IMR-90 (cell line): Measurements from ENCODE around the gene ZAP70. TPM values are rescaled to one million over a fixed set of nuclear protein-coding genes. Genes with fewer than 3 reads are reported as not detected.

Source experiments
- ATAC-seq: fragments of 200-7000 bp; cut with Tn5 transposase; 2 replicates; pipeline ENCODE4 v1.9.1; 2020; ENCODE audit warnings: low read depth, mild to moderate bottlenecking, moderate library complexity
- BruUV-seq: library from RNA; stranded (reverse); fragments of 400-500 nt; replicated peaks from 2 replicates; lab custom pipeline; 2021; lab: Mats Ljungman, UMichigan
- CTCF ChIA-PET: fragments of 300-600 bp; formaldehyde crosslinking; extraction: SDS; loops from one replicate; lab custom pipeline; 2021; ENCODE audit warnings: antibody characterized with exemption; lab: Yijun Ruan, JAX
- POLR2A ChIA-PET: fragments of 300-600 bp; sonication (Branson Sonifier 250); formaldehyde crosslinking; loops from one replicate; lab custom pipeline; 2022; ENCODE audit warnings: antibody characterized with exemption; ENCODE audit not compliant: unreplicated experiment; lab: Charles Lee
- DNase-seq: peaks from one replicate; pipeline ENCODE4 v3.0.0; 2013
- H2AFZ ChIP-seq: replicated peaks from 2 replicates; pipeline ENCODE3; 2013; ENCODE audit warnings: low read length, mild to moderate bottlenecking; ENCODE audit not compliant: poor library complexity
- H2AK5ac ChIP-seq: 2 replicates; pipeline ENCODE4 v1.6.1; 2013; ENCODE audit warnings: low read depth, low read length, inconsistent platforms
- H2AK9ac ChIP-seq: replicated peaks from 2 replicates; pipeline ENCODE3; 2013; ENCODE audit warnings: mild to moderate bottlenecking, low read depth, low read length, moderate library complexity; ENCODE audit not compliant: poor library complexity
- H2BK120ac ChIP-seq: 2 replicates; pipeline ENCODE4 v1.6.1; 2013; ENCODE audit warnings: low read depth, low read length, inconsistent platforms
- H2BK15ac ChIP-seq: 3 replicates; pipeline ENCODE4 v1.6.1; 2013; ENCODE audit warnings: low read depth, low read length, inconsistent platforms
- H2BK20ac ChIP-seq: 2 replicates; pipeline ENCODE4 v1.6.1; 2013; ENCODE audit warnings: low read depth, mild to moderate bottlenecking, inconsistent platforms, low read length, moderate library complexity
- H2BK5ac ChIP-seq: 2 replicates; pipeline ENCODE4 v1.6.1; 2013; ENCODE audit warnings: mild to moderate bottlenecking, low read depth, low read length, inconsistent platforms; ENCODE audit not compliant: poor library complexity, severe bottlenecking
- H3K14ac ChIP-seq: replicated peaks from 2 replicates; pipeline ENCODE4 v1.6.1; 2013; ENCODE audit warnings: low read depth, low read length, inconsistent platforms
- H3K18ac ChIP-seq: 2 replicates; pipeline ENCODE4 v1.6.1; 2013; ENCODE audit warnings: low read depth, low read length, control low read depth
- H3K23ac ChIP-seq: 2 replicates; pipeline ENCODE4 v1.6.1; 2013; ENCODE audit warnings: low read depth, low read length, inconsistent platforms
- H3K27ac ChIP-seq: 2 replicates; pipeline ENCODE4 v1.5.1; 2013; ENCODE audit warnings: mild to moderate bottlenecking, control low read depth, low read length; ENCODE audit not compliant: insufficient read depth
- H3K27me3 ChIP-seq: 2 replicates; pipeline ENCODE4 v1.6.1; 2013; ENCODE audit warnings: low read length; ENCODE audit not compliant: control insufficient read depth, insufficient read depth
- H3K36me3 ChIP-seq: 2 replicates; pipeline ENCODE4 v1.6.1; 2013; ENCODE audit warnings: low read length, mixed read lengths; ENCODE audit not compliant: control insufficient read depth, insufficient read depth
- H3K4ac ChIP-seq: 2 replicates; pipeline ENCODE4 v1.6.1; 2013; ENCODE audit warnings: low read depth, low read length, inconsistent platforms
- H3K4me1 ChIP-seq: 2 replicates; pipeline ENCODE4 v1.6.1; 2013; ENCODE audit warnings: low read length, mixed read lengths; ENCODE audit not compliant: control insufficient read depth, insufficient read depth
- H3K4me2 ChIP-seq: 2 replicates; pipeline ENCODE4 v1.6.1; 2013; ENCODE audit warnings: low read depth, mild to moderate bottlenecking, control low read depth, low read length, moderate library complexity
- H3K4me3 ChIP-seq: 2 replicates; pipeline ENCODE4 v1.5.1; 2013; ENCODE audit warnings: low read depth, mild to moderate bottlenecking, control low read depth, low read length, moderate library complexity; ENCODE audit not compliant: insufficient read depth
- H3K56ac ChIP-seq: 2 replicates; pipeline ENCODE4 v1.6.1; 2013; ENCODE audit warnings: low read length, inconsistent platforms; ENCODE audit not compliant: insufficient read depth; ENCODE audit errors: extremely low read depth
- H3K79me1 ChIP-seq, 2 experiments: 2 replicates each; pipeline ENCODE4 v1.6.1; 2013; ENCODE audit warnings: low read length in 2 of 2, inconsistent platforms in 1 of 2, low read depth in 1 of 2
- H3K9ac ChIP-seq: 2 replicates; pipeline ENCODE4 v1.6.1; 2013; ENCODE audit warnings: low read depth, low read length, control low read depth
- H3K9me1 ChIP-seq: 2 replicates; pipeline ENCODE4 v1.6.1; 2013; ENCODE audit warnings: low read length, inconsistent platforms; ENCODE audit not compliant: insufficient read depth
- H3K9me3 ChIP-seq: 2 replicates; pipeline ENCODE4 v1.6.1; 2013; ENCODE audit warnings: low read length; ENCODE audit not compliant: control insufficient read depth, insufficient read depth
- H4K20me1 ChIP-seq: 2 replicates; pipeline ENCODE4 v1.6.1; 2013; ENCODE audit warnings: low read length, inconsistent platforms; ENCODE audit not compliant: insufficient read depth
- H4K5ac ChIP-seq: 2 replicates; pipeline ENCODE4 v1.6.1; 2013; ENCODE audit warnings: mild to moderate bottlenecking, low read depth, low read length, control low read depth
- H4K8ac ChIP-seq, 2 experiments: 2 replicates each; pipeline ENCODE4 v1.6.1; 2013; ENCODE audit warnings: low read depth in 2 of 2, low read length in 2 of 2, control low read depth in 1 of 2, inconsistent platforms in 1 of 2
- H4K91ac ChIP-seq: 2 replicates; pipeline ENCODE4 v1.6.1; 2013; ENCODE audit warnings: low read depth, low read length, inconsistent platforms; ENCODE audit not compliant: insufficient read depth
- CHD1 ChIP-seq: IDR thresholded peaks from 2 replicates; pipeline ENCODE4 v1.6.1; 2012; ENCODE audit warnings: low read depth, low read length, improper control_type of control experiment
- MAFK ChIP-seq: IDR thresholded peaks from 2 replicates; pipeline ENCODE4 v1.6.1; 2012; ENCODE audit warnings: low read depth, low read length, improper control_type of control experiment
- WGBS, 2 experiments: methylation state at CpG; one replicate each; pipeline versions ENCODE4 v1.1.5 to v1.1.7; 2013; ENCODE audit warnings: missing lambda C conversion rate in 2 of 2; ENCODE audit not compliant: insufficient read length in 1 of 2; ENCODE audit errors: extremely low coverage in 2 of 2; 5-methylcytosine and 5-hydroxymethylcytosine counted together
- dilution Hi-C: fragments of 300-500 bp; cut with HindIII; formaldehyde crosslinking; loops from one replicate; pipeline ENCODE4 v1.14.3; 2018; ENCODE audit warnings: low sequenced_read_pairs; ENCODE audit not compliant: unreplicated experiment
- in situ Hi-C: fragments of 300-500 bp; cut with MboI; formaldehyde crosslinking; loops from 3 replicates; pipeline ENCODE4 v1.14.3; 2019; ENCODE audit warnings: low sequenced_read_pairs, inconsistent platforms, mixed read lengths
- intact Hi-C: fragments of 100-400 bp; cut with micrococcal nuclease; formaldehyde crosslinking; loops from 2 replicates; pipeline ENCODE4 v1.10.0; 2022
- polyA plus RNA-seq, 3 experiments: library from polyadenylated mRNA; depleted of rRNA; stranded (reverse); fragments of >200 nt; gene quantifications; 2 replicates each; pipeline ENCODE4 v1.2.3, GENCODE V29; 2012; ENCODE audit warnings: low replicate concordance in 1 of 3
- total RNA-seq: library from RNA; depleted of rRNA; stranded (reverse); fragments of >200 nt; gene quantifications from 2 replicates; pipeline ENCODE4 v1.2.3, GENCODE V29; 2012

Gene ZAP70
- total and polyA plus RNA-seq, 2 of the 4 experiments (the other 2 are of a cell fraction), result under 0.01 to 0.09 TPM

DNA sequence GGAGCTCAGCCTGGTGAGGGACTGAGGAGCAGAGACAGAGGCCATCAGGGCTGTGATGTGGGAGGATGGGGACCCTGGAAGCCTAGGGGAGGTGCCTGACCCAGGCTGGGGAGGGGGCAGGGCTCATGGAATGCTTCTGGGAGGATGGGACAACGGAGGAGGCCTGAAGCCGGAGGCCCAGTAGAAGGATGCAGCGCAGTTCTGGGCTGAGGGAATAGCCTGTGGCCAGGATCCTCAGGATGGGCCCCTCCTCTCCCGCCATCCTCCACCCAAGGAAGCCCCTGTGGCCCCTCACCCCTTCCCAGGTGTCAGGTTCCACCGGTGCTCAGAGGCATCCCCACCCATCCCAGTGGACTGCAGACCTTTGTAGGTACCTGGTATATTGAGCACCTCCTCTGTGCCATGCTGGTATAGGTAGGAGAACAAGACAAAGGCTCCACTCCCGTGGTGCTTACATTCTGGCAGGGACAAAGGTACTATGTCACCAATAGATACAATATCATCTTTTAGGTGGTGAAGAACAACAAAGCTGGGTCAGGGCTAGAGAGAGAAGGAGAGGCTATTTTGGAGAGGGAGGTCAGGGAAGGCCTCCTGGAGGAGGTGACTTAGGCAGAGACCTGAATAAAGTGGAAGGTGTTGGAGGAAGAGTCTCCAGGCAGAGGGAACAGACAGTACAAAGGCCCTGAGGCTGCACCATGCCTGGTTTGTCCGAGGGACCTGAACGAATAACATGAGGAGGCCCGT lies 2.7 kb downstream of the ZAP70 start:
- no peak for DNase-seq
- Histone ChIP-seq H2AK9ac (no peak overlapping the region), H2BK15ac (no peak overlapping the region), H3K14ac (no peak overlapping the region), H3K36me3 (no peaks in the 10 kb centered on the region), H3K9me1 (no peaks in the 10 kb centered on the region), H2AK5ac (no peak overlapping the region), H3K4me2 (no peak overlapping the region), H4K91ac (no peak overlapping the region), H3K4me1 (no peaks in the 10 kb centered on the region), H2AFZ (no peak overlapping the region), H3K79me1 (no peaks in the 10 kb centered on the region), H4K5ac (no peak overlapping the region), H3K4ac (no peak overlapping the region), H3K18ac (no peak overlapping the region), H3K27ac (no peak overlapping the region), H2BK5ac (no peak overlapping the region), H4K20me1 (no peaks in the 10 kb centered on the region; the same call in 1 of the 2 replicates), H3K23ac (no peak overlapping the region), H3K27me3 (peaks cover 26% of the 10 kb centered on the region), H4K8ac (no peak overlapping the region), H3K4me3 (no peak overlapping the region), H2BK120ac (no peak overlapping the region), H3K9me3 (no peaks in the 10 kb centered on the region), H3K9ac (no peak overlapping the region), H2BK20ac (no peak overlapping the region), H3K56ac (no peak overlapping the region)
- 69% methylated on average over 3 of the region's 9 CpGs; no CpG with 5 or more reads in 1 of the 2 experiments for WGBS, 2 experiments
- CTCF ChIA-PET, result no interaction called here
- dilution Hi-C loops, result no loop called here
- ATAC-seq, result no peak
- in situ Hi-C loops, result no loop called here
- TF ChIP-seq MAFK (no peak), CHD1 (no peak)
- no TSS peak for BruUV-seq
- POLR2A ChIA-PET, result no interaction called here
- intact Hi-C loops, result no loop called here
